SK-N-SH treated with all-trans-retinoic acid at 6 μM for 48 hours (cell line): ENCODE measurements around the gene FAM89A.

Experiments
- ATAC-seq: fragments of 200-7000 bp; cut with Tn5 transposase; 3 replicates; pipeline ENCODE4 v1.9.1; 2020; ENCODE audit warnings: mild to moderate bottlenecking, moderate library complexity
- ARNTL ChIP-seq: fragments of 450-650 bp; formaldehyde crosslinking; IDR thresholded peaks from 2 replicates; pipeline ENCODE4 v1.5.0; 2020; ENCODE audit warnings: low read depth, mild to moderate bottlenecking, moderate library complexity, borderline replicate concordance
- BACH2 ChIP-seq: fragments of 250-450 bp; sonication (Bioruptor Pico); IDR thresholded peaks from 2 replicates; pipeline ENCODE4 v1.9.0; 2021; ENCODE audit warnings: mild to moderate bottlenecking, borderline replicate concordance
- CSDC2 ChIP-seq: fragments of 250-450 bp; sonication (Bioruptor Pico); IDR thresholded peaks from 2 replicates; pipeline ENCODE4 v1.5.0; 2020; ENCODE audit warnings: mild to moderate bottlenecking, moderate library complexity
- GLIS3 ChIP-seq: fragments of 250-450 bp; sonication (Bioruptor Pico); IDR thresholded peaks from 2 replicates; pipeline ENCODE4 v1.5.0; 2020; ENCODE audit warnings: mild to moderate bottlenecking, moderate library complexity
- OSR1 ChIP-seq: fragments of 250-450 bp; sonication (Bioruptor Pico); IDR thresholded peaks from 2 replicates; pipeline ENCODE4 v1.8.0; 2022; ENCODE audit warnings: moderate library complexity, mild to moderate bottlenecking, inconsistent platforms
- PPARA ChIP-seq: fragments of 250-450 bp; sonication (Bioruptor Pico); IDR thresholded peaks from 2 replicates; pipeline ENCODE4 v1.5.0; 2020; ENCODE audit warnings: mild to moderate bottlenecking, borderline replicate concordance
- RARB ChIP-seq: fragments of 250-450 bp; sonication (Bioruptor Pico); IDR thresholded peaks from 2 replicates; pipeline ENCODE4 v1.8.0; 2021; ENCODE audit warnings: mild to moderate bottlenecking, moderate library complexity
- SNAI2 ChIP-seq: fragments of 250-450 bp; sonication (Bioruptor Pico); IDR thresholded peaks from 2 replicates; pipeline ENCODE4 v1.5.0; 2020; ENCODE audit warnings: mild to moderate bottlenecking, moderate library complexity
- TOX ChIP-seq: fragments of 250-450 bp; sonication (Bioruptor Pico); IDR thresholded peaks from 2 replicates; pipeline ENCODE4 v1.8.0; 2021; ENCODE audit warnings: mild to moderate bottlenecking, moderate library complexity, borderline replicate concordance
- ZC3H10 ChIP-seq: fragments of 250-450 bp; sonication (Bioruptor Pico); IDR thresholded peaks from 2 replicates; pipeline ENCODE4 v1.5.1; 2021; ENCODE audit warnings: mild to moderate bottlenecking, moderate library complexity
- ZFP3 ChIP-seq: fragments of 250-450 bp; sonication (Bioruptor Pico); IDR thresholded peaks from 2 replicates; pipeline ENCODE4 v1.5.0; 2020; ENCODE audit warnings: mild to moderate bottlenecking, moderate library complexity
- ZFP30 ChIP-seq: fragments of 450-650 bp; formaldehyde crosslinking; IDR thresholded peaks from 2 replicates; pipeline ENCODE4 v1.5.0; 2022; ENCODE audit warnings: mild to moderate bottlenecking, moderate library complexity
- ZNF565 ChIP-seq: fragments of 450-650 bp; formaldehyde crosslinking; conservative IDR thresholded peaks from 2 replicates; pipeline ENCODE4 v1.5.0; 2020; ENCODE audit warnings: low read depth, mild to moderate bottlenecking, moderate library complexity
- ZNF8 ChIP-seq: fragments of 450-650 bp; formaldehyde crosslinking; IDR thresholded peaks from 2 replicates; pipeline ENCODE4 v1.5.0; 2020; ENCODE audit warnings: mild to moderate bottlenecking, moderate library complexity
- TF ChIP-seq, protein P1 (sequence below): fragments of 250-450 bp; sonication (Bioruptor Pico); IDR thresholded peaks from 2 replicates; pipeline ENCODE4 v1.5.1; 2020; ENCODE audit warnings: low read depth, mild to moderate bottlenecking, moderate library complexity
- TF ChIP-seq, protein P2 (sequence below): fragments of 250-450 bp; sonication (Bioruptor Pico); IDR thresholded peaks from 2 replicates; pipeline ENCODE4 v1.5.1; 2021; ENCODE audit warnings: mild to moderate bottlenecking, moderate library complexity
- TF ChIP-seq, protein P3 (sequence below): fragments of 250-450 bp; sonication (Bioruptor Pico); IDR thresholded peaks from 2 replicates; pipeline ENCODE4 v1.8.0; 2021; ENCODE audit warnings: low read depth, mild to moderate bottlenecking, moderate library complexity, borderline replicate concordance
- TF ChIP-seq, protein P4 (sequence below): fragments of 250-450 bp; sonication (Bioruptor Pico); IDR thresholded peaks from 2 replicates; pipeline ENCODE4 v1.5.0; 2020; ENCODE audit warnings: mild to moderate bottlenecking, moderate library complexity
- TF ChIP-seq, protein P5 (sequence below): fragments of 250-450 bp; sonication (Bioruptor Pico); IDR thresholded peaks from 2 replicates; pipeline ENCODE4 v1.8.0; 2020; ENCODE audit warnings: mild to moderate bottlenecking, moderate library complexity, borderline replicate concordance

Gene FAM89A

DNA sequence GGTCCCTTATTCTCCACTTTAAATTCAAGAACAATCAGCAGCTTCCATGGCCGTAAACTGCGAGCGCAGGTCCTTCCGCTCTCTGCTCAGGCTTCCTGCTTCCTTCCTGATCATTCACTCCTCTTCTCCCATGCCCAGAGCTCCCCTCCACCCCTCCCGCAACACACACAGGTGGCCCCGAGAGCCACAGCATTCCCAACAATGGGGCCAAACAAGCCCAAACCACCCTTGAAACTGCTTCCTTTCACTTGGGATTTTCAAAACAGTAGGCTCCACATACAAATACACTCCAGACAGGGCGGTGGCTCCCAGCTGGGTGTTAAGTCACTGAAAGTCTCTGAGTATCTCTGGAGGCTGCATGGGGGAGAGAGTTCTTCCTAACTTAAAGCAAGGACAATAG lies 11.4 kb downstream of the FAM89A start (continued):
- TF ChIP-seq ZFP30 (CRISPR knock-in tag), result no peak
- no peak for TF ChIP-seq OSR1
- no peak for TF ChIP-seq BACH2 (CRISPR knock-in tag)
- TF ChIP-seq, protein P1, sequence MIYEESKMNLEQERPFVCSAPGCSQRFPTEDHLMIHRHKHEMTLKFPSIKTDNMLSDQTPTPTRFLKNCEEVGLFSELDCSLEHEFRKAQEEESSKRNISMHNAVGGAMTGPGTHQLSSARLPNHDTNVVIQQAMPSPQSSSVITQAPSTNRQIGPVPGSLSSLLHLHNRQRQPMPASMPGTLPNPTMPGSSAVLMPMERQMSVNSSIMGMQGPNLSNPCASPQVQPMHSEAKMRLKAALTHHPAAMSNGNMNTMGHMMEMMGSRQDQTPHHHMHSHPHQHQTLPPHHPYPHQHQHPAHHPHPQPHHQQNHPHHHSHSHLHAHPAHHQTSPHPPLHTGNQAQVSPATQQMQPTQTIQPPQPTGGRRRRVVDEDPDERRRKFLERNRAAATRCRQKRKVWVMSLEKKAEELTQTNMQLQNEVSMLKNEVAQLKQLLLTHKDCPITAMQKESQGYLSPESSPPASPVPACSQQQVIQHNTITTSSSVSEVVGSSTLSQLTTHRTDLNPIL (CRISPR knock-in tag), result no peak
- TF ChIP-seq, protein P2, sequence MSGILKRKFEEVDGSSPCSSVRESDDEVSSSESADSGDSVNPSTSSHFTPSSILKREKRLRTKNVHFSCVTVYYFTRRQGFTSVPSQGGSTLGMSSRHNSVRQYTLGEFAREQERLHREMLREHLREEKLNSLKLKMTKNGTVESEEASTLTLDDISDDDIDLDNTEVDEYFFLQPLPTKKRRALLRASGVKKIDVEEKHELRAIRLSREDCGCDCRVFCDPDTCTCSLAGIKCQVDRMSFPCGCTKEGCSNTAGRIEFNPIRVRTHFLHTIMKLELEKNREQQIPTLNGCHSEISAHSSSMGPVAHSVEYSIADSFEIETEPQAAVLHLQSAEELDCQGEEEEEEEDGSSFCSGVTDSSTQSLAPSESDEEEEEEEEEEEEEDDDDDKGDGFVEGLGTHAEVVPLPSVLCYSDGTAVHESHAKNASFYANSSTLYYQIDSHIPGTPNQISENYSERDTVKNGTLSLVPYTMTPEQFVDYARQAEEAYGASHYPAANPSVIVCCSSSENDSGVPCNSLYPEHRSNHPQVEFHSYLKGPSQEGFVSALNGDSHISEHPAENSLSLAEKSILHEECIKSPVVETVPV, result no peak

DNA sequence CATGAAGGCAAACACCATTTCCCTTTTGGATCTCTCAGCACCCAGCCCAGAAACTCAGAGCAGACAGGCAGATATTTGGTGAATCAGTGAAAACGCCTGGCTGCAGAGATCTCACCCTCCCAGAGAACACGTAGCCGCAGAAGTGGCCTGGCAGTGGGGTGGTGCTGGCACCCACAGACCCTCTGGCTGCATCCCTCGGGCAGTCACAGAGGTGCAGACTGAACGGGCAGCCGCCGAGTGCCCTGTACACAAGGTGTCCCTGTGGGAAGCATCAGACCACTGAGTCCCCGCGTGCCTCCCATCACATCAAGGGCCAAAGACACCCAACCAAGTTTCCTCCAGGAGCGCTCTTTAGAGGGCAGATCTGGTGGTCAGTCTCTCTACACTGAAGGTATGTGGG lies 12.1 kb downstream of the FAM89A start:
- TF ChIP-seq PPARA (CRISPR knock-in tag) (no peak), ZC3H10 (CRISPR knock-in tag) (no peak), RARB (CRISPR knock-in tag) (no peak), GLIS3 (no peak), BACH2 (CRISPR knock-in tag) (no peak), ZFP3 (CRISPR knock-in tag) (no peak), SNAI2 (CRISPR knock-in tag) (no peak), ZNF8 (no peak), TOX (no peak)
- TF ChIP-seq, protein P2, result no peak
- TF ChIP-seq, protein P1 (CRISPR knock-in tag), result no peak
- TF ChIP-seq, protein P3, sequence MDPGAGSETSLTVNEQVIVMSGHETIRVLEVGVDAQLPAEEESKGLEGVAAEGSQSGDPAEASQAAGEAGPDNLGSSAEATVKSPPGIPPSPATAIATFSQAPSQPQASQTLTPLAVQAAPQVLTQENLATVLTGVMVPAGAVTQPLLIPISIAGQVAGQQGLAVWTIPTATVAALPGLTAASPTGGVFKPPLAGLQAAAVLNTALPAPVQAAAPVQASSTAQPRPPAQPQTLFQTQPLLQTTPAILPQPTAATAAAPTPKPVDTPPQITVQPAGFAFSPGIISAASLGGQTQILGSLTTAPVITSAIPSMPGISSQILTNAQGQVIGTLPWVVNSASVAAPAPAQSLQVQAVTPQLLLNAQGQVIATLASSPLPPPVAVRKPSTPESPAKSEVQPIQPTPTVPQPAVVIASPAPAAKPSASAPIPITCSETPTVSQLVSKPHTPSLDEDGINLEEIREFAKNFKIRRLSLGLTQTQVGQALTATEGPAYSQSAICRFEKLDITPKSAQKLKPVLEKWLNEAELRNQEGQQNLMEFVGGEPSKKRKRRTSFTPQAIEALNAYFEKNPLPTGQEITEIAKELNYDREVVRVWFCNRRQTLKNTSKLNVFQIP, result no peak
- TF ChIP-seq, protein P4, sequence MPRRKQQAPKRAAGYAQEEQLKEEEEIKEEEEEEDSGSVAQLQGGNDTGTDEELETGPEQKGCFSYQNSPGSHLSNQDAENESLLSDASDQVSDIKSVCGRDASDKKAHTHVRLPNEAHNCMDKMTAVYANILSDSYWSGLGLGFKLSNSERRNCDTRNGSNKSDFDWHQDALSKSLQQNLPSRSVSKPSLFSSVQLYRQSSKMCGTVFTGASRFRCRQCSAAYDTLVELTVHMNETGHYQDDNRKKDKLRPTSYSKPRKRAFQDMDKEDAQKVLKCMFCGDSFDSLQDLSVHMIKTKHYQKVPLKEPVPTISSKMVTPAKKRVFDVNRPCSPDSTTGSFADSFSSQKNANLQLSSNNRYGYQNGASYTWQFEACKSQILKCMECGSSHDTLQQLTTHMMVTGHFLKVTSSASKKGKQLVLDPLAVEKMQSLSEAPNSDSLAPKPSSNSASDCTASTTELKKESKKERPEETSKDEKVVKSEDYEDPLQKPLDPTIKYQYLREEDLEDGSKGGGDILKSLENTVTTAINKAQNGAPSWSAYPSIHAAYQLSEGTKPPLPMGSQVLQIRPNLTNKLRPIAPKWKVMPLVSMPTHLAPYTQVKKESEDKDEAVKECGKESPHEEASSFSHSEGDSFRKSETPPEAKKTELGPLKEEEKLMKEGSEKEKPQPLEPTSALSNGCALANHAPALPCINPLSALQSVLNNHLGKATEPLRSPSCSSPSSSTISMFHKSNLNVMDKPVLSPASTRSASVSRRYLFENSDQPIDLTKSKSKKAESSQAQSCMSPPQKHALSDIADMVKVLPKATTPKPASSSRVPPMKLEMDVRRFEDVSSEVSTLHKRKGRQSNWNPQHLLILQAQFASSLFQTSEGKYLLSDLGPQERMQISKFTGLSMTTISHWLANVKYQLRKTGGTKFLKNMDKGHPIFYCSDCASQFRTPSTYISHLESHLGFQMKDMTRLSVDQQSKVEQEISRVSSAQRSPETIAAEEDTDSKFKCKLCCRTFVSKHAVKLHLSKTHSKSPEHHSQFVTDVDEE (CRISPR knock-in tag), result no peak

DNA sequence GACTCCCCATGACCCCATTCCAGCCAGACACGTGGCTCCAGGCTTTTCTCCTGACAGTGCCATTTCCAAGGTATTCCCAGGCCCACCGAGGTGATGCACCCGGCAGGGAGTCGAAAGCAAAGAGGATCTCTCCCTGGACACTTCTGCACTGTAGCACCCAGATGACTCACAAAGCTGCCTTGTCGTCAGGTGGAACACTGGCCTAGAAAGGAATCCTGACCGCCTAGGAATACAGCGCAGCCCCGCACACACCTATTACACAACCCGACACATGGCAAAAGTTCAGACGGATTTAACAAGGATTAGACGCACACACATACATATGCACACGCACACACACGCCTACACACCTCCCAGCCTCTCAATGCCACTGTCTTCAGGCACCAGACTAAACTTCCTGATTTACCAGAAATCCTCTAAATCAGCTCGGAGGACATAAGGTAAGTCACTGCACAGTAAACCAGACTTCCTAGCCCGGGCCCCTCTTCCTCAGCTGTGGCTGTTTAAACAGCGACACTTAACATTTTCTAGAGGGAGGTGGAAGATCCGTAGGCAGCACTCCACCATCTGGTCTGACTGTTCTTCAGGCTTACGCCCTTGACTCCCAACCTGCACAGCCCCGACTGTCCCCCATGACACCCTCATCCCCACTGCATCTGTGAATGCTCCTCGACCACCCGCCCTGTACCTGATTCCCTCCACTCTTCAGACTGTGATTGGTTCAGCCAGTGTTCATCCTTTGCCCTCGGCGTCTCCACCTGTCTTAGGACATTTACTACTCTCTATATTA lies 12.7 kb downstream of the FAM89A start:
- no peak for ATAC-seq
- TF ChIP-seq, protein P5, sequence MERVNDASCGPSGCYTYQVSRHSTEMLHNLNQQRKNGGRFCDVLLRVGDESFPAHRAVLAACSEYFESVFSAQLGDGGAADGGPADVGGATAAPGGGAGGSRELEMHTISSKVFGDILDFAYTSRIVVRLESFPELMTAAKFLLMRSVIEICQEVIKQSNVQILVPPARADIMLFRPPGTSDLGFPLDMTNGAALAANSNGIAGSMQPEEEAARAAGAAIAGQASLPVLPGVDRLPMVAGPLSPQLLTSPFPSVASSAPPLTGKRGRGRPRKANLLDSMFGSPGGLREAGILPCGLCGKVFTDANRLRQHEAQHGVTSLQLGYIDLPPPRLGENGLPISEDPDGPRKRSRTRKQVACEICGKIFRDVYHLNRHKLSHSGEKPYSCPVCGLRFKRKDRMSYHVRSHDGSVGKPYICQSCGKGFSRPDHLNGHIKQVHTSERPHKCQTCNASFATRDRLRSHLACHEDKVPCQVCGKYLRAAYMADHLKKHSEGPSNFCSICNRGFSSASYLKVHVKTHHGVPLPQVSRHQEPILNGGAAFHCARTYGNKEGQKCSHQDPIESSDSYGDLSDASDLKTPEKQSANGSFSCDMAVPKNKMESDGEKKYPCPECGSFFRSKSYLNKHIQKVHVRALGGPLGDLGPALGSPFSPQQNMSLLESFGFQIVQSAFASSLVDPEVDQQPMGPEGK (CRISPR knock-in tag), result no peak
- TF ChIP-seq, protein P4 (CRISPR knock-in tag), result no peak
- TF ChIP-seq TOX (no peak), CSDC2 (CRISPR knock-in tag) (no peak), ZNF565 (CRISPR knock-in tag) (no peak), ZFP3 (CRISPR knock-in tag) (no peak), ZNF8 (no peak), ARNTL (CRISPR knock-in tag) (no peak), OSR1 (no peak), GLIS3 (no peak)
- TF ChIP-seq, protein P2, result no peak

More for the DNA sequence above, 12.1 kb downstream of the FAM89A start:
- ATAC-seq, result no peak
